Tibial artery (tissue), 4 donors: ENCODE data around the gene CTIF.

Experiments used
- DNase-seq, 2 donors: peaks; one replicate each; pipeline ENCODE4 v3.0.0-alpha.2; 2019
- H3K27ac ChIP-seq, 2 donors: fragments of 200-600 bp; sonication (generic) in 1 of 2; 1 replicate in 1 of 2; 2 replicates in 1 of 2; pipeline ENCODE4 v1.5.1; 2018 to 2019; ENCODE audit warnings: mild to moderate bottlenecking in 1 of 2
- H3K27me3 ChIP-seq, 2 donors: fragments of 200-600 bp; sonication (generic) in 1 of 2; one replicate each; pipeline versions ENCODE4 v1.5.1 to v1.6.0; 2016 to 2019
- H3K36me3 ChIP-seq, 3 donors: fragments of 200-600 bp; sonication (generic) in 2 of 3; one replicate each; pipeline ENCODE4 v1.5.1; 2016 to 2019; ENCODE audit warnings: mild to moderate bottlenecking in 2 of 3
- H3K4me1 ChIP-seq, 4 donors: fragments of 200-600 bp; sonication (generic) in 2 of 4; 1 replicate in 3 of 4; 2 replicates in 1 of 4; pipeline ENCODE4 v1.5.1; 2016 to 2019
- H3K4me3 ChIP-seq, 2 donors: fragments of 200-600 bp; sonication (generic) in 1 of 2; 1 replicate in 1 of 2; 2 replicates in 1 of 2; pipeline ENCODE4 v1.5.1; 2018 to 2019; ENCODE audit warnings: mild to moderate bottlenecking in 2 of 2
- H3K9me3 ChIP-seq, 3 donors: fragments of 200-600 bp; sonication (generic) in 1 of 3; one replicate each; pipeline ENCODE4 v1.5.1; 2016 to 2019
- intact Hi-C: fragments of 100-400 bp; cut with DNase I; formaldehyde crosslinking; loops from one replicate; pipeline ENCODE4 v1.15.0; 2023; ENCODE audit warnings: low total_unique reads
- TF ChIP-seq, protein P1 (sequence below), 2 experiments: fragments of 200-600 bp in 1 of 2; fragments of 450-650 bp in 1 of 2; IDR thresholded peaks; one replicate each; pipeline ENCODE4 v1.5.1; 2017 to 2019; ENCODE audit warnings: antibody characterized with exemption in 2 of 2, mild to moderate bottlenecking in 1 of 2, moderate library complexity in 1 of 2

The CTIF gene

DNA sequence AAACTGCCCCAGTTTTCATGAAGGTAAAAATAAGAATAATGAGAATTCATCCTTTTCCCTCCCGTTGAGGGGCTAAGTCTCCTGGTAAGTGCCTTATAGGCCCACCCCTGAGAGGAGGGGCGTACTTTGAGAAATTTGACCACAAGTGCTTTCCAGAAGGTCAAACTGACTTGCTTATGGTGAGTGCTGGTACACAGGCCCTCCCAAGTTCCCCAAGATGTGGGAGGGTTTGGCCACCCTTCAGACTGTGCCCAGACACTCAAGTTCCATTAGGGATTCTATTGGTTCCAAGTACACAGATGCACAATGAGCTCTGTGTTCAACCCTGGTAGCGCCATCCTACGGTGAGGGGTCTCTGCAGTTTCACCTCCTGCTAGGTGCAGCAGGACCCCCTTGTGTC is 205.1 kb downstream of the CTIF start:
- no peaks in the 10 kb centered on the region for H3K36me3 ChIP-seq
- no peak for DNase-seq
- peaks cover 0 to 75% (median 60%) of the 10 kb centered on the region in 4 donors for H3K4me1 ChIP-seq
- TF ChIP-seq, protein P1, sequence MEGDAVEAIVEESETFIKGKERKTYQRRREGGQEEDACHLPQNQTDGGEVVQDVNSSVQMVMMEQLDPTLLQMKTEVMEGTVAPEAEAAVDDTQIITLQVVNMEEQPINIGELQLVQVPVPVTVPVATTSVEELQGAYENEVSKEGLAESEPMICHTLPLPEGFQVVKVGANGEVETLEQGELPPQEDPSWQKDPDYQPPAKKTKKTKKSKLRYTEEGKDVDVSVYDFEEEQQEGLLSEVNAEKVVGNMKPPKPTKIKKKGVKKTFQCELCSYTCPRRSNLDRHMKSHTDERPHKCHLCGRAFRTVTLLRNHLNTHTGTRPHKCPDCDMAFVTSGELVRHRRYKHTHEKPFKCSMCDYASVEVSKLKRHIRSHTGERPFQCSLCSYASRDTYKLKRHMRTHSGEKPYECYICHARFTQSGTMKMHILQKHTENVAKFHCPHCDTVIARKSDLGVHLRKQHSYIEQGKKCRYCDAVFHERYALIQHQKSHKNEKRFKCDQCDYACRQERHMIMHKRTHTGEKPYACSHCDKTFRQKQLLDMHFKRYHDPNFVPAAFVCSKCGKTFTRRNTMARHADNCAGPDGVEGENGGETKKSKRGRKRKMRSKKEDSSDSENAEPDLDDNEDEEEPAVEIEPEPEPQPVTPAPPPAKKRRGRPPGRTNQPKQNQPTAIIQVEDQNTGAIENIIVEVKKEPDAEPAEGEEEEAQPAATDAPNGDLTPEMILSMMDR (IDR thresholded peaks at IDR 0.05): no peak
- H3K4me3 ChIP-seq: no peak overlapping the region
- H3K27ac ChIP-seq: peak overlapping the region; percentile 63 to 86
- intact Hi-C loops: no loop called here
- no peaks in the 10 kb centered on the region for H3K9me3 ChIP-seq
- H3K27me3 ChIP-seq: no peaks in the 10 kb centered on the region

DNA sequence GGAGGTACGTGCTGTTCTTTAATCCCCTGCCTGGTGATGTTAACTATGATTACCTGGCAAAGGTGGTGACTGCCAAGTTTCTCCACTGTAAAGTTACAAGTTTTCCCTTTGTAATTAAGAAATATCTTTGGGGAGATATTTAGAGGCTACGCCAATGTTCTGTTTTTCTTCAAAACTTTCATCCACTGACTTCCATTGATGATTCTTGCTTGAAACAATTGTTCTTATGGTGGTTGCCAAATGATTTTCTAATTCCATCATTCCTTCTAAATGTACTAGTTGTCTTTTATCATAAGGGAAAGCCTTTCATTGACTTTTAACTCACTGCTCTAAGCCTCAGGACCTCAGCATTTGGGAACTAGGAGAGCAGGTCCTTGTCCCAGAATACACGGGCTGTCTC is 206.5 kb downstream of the CTIF start:
- Histone ChIP-seq H3K4me1 (peaks cover 0 to 74% (median 56%) of the 10 kb centered on the region in 4 donors), H3K9me3 (no peaks in the 10 kb centered on the region), H3K36me3 (no peaks in the 10 kb centered on the region), H3K27me3 (no peaks in the 10 kb centered on the region), H3K4me3 (no peak overlapping the region), H3K27ac (peak overlapping the region; percentile 63 to 86)
- TF ChIP-seq, protein P1 (IDR thresholded peaks at IDR 0.05): no peak
- intact Hi-C loops: no loop called here
- no peak for DNase-seq

DNA sequence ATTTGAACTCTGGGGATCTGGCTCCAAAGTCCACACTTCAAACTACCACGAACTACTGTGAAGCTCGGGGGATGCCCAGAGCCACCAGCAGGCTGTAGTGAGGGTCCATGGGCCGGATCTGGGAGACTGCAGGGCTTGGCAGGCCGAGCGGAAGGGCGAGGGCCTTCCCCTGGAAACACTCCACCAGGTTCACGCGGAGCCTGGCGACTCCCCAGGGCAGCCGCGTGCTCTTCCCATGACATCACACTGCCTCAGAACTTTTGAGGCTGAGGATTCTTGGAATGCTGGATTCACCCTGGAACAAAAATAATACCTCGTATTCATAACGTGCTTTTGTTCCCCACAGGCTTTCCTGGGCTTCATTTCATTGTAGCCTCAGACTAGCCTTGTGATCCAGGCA is 210.9 kb downstream of the CTIF start:
- TF ChIP-seq, protein P1 (IDR thresholded peaks at IDR 0.05): peak; percentile 11 to 18

DNA sequence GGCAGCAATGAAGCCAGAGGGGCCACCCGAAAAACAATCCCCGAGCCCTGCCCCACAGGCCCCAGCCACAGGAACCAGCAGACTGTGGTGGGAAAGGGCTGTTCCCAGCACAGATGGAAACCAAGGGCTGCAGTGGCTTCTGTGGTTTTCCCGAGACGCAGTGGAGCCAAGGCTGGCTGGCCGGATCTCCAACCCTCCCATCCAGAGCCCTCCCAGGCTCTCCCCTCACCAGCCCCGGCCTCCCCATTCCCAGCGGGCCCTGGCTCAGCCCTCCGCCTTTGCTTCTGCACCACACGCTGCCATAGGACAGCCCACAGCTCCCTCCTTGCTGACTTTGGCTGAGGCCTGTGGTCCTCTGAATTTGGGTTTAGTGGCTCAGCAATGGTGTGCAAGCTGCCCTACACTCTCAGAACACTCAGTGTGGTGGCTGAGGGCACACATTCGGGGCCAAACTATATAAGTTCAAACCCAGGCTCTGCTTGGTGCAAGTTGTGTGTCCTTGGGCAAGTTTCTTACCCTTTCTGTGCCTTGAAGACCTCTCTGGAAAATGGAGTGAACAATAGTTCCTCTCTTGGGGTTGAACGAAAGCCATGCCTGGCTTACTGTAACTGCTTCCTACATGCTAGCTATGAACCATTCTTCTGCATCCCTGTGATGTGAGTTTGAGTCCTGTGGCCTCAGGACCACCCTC is 211.8 kb downstream of the CTIF start:
- no peaks in the 10 kb centered on the region for H3K9me3 ChIP-seq
- H3K4me3 ChIP-seq: no peak overlapping the region
- no peaks in the 10 kb centered on the region for H3K27me3 ChIP-seq
- peak; percentile 62 to 91 for DNase-seq
- H3K4me1 ChIP-seq: peaks cover 0 to 41% (median 30%) of the 10 kb centered on the region in 4 donors
- intact Hi-C loops: no loop called here
- H3K27ac ChIP-seq: peak overlapping the region; percentile 86
- no peaks in the 10 kb centered on the region for H3K36me3 ChIP-seq
- TF ChIP-seq, protein P1 (IDR thresholded peaks at IDR 0.05): no peak

More for the DNA sequence above, 210.9 kb downstream of the CTIF start:
- intact Hi-C loops: no loop called here
- DNase-seq: peak; percentile 70 to 90
- peak overlapping the region; percentile 86 for H3K27ac ChIP-seq
- H3K36me3 ChIP-seq: no peaks in the 10 kb centered on the region
- no peaks in the 10 kb centered on the region for H3K9me3 ChIP-seq
- no peak overlapping the region for H3K4me3 ChIP-seq
- H3K4me1 ChIP-seq: peaks cover 0 to 46% (median 37%) of the 10 kb centered on the region in 4 donors
- H3K27me3 ChIP-seq: no peaks in the 10 kb centered on the region

DNA sequence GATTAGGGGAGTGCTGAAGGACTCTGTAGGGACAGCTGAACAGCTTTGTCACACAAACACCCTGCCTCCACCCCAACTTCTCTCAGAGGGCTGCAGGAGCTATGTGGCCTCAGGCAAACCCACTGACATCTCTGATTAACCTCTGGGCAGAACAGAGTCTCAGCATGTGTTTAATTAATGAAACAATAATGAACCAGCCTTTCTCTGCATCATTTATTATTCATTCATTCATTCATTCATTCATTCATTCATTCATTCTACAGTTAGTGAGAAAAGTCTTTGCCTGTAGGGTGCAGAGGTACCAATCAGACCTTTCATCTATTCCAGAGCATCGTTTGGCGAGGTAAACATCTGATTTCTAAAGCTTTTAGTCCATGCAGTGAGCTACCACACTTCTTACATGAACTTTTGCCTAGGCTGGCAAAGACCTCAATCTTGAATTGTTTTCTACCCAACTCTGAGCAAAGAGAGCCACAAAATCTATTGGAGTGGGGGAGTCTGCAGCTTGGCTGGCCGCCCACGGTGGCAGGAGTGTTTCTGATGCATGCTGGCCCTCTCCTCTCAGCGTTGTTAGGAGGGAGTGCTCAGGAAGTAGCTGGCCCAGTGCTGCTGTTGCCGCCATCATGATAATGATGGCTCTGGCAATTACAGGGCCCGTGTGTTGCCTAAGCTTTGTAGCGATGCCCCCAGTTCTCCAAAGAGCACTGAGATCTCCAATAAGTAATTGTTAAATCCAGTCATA is 213.1 kb downstream of the CTIF start:
- Histone ChIP-seq H3K4me1 (peaks cover 0 to 44% (median 26%) of the 10 kb centered on the region in 4 donors), H3K36me3 (no peaks in the 10 kb centered on the region), H3K4me3 (no peak overlapping the region), H3K27me3 (no peaks in the 10 kb centered on the region), H3K27ac (peak overlapping the region; percentile 86), H3K9me3 (no peaks in the 10 kb centered on the region)
- intact Hi-C loops: no loop called here
- DNase-seq: no peak
- TF ChIP-seq, protein P1 (IDR thresholded peaks at IDR 0.05): no peak
